GM12891 (cell line): ENCODE results near the gene MAN2B1.

Source experiments
- POLR2A ChIP-seq: IDR thresholded peaks from 2 replicates; pipeline ENCODE4 v1.6.1; 2011; ENCODE audit warnings: low read depth, low read length, control low read depth
- POLR2AphosphoS5 ChIP-seq: IDR thresholded peaks from 2 replicates; pipeline ENCODE4 v1.6.1; 2011; ENCODE audit warnings: low read depth, low read length, control low read depth
- TAF1 ChIP-seq: IDR thresholded peaks from 2 replicates; pipeline ENCODE4 v1.6.1; 2011; ENCODE audit warnings: low read depth, low read length, control low read depth

DNA sequence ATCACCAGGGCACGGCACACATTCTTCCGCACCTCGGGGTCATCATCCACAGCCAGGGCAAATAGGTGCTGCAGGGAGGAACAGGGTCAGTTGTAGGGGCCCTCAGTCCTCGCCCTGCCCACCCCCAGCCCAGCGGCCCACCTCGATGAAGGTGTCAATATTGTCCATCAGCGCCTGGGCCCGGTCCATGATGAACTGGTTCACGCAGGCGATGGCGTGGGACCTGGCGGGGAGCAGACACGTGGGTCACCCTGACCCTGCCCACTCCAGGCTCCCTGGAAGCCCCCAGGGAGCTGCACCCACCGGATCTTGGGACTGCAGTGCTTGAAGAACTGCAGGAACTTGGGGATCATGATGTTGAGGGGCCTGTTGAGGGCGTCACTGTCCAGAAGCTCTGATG lies 48.6 kb upstream of the MAN2B1 start:
- TF ChIP-seq POLR2A (no peak), TAF1 (no peak), POLR2AphosphoS5 (no peak)
